NT2/D1 (cell line): ENCODE measurements around the gene ITGBL1.

Experiments used
- SUZ12 ChIP-seq: IDR thresholded peaks from 2 replicates; pipeline ENCODE4 v1.6.1; 2011; ENCODE audit not compliant: insufficient read length, insufficient read depth; ENCODE audit errors: extremely low read depth
- YY1 ChIP-seq: IDR thresholded peaks from 2 replicates; pipeline ENCODE4 v1.6.1; 2011; ENCODE audit not compliant: insufficient read length, insufficient read depth

- TF ChIP-seq YY1 (no peak), SUZ12 (no peak)
Observed at GRCh38 chr13:101631395-101631794, 178.9 kb downstream of the ITGBL1 start.
